Activated CD4-positive, CD25-positive, alpha-beta regulatory T cell treated with anti-CD3 and anti-CD28 coated beads, Interleukin-2, amount 50 U/mL, for 16 hours (primary cell): Measurements from ENCODE around the gene AP2A1.

Experiments
- DNase-seq: peaks from one replicate; pipeline ENCODE4 v3.0.0-alpha.2; 2020; ENCODE audit warnings: low read depth, low spot score

The AP2A1 gene

GRCh38 chr19:49838885-49839588, 72.2 kb downstream of the AP2A1 start:
- no peak for DNase-seq

- DNase-seq: no peak
Observed at GRCh38 chr19:49839713-49840112, 72.9 kb downstream of the AP2A1 start.

- DNase-seq: no peak
Observed at GRCh38 chr19:49840321-49840720, 73.5 kb downstream of the AP2A1 start.

GRCh38 chr19:49840736-49841249, 74.0 kb downstream of the AP2A1 start:
- no peak for DNase-seq

- no peak for DNase-seq
Observed at GRCh38 chr19:49843265-49843664, 76.5 kb downstream of the AP2A1 start.

GRCh38 chr19:49844138-49845095, 77.6 kb downstream of the AP2A1 start:
- DNase-seq: no peak

GRCh38 chr19:49845414-49845813, 78.6 kb downstream of the AP2A1 start:
- DNase-seq: no peak

- DNase-seq: no peak
Observed at GRCh38 chr19:49846408-49846807, 79.6 kb downstream of the AP2A1 start.

GRCh38 chr19:49847731-49848696, 81.2 kb downstream of the AP2A1 start:
- no peak for DNase-seq

- DNase-seq: no peak
Observed at GRCh38 chr19:49848938-49849337, 82.1 kb downstream of the AP2A1 start.

- DNase-seq: no peak
Observed at GRCh38 chr19:49849433-49850220, 82.8 kb downstream of the AP2A1 start.

- no peak for DNase-seq
Observed at GRCh38 chr19:49850221-49850486, 83.4 kb downstream of the AP2A1 start.

- peak; percentile 69 for DNase-seq
Observed at GRCh38 chr19:49850487-49851342, 83.9 kb downstream of the AP2A1 start, which contains the start of gene PTOV1. Gene PTOV1, plus strand, starts transcription at chr19:49851159.

- DNase-seq: no peak
Observed at GRCh38 chr19:49851456-49852259, 84.9 kb downstream of the AP2A1 start.

GRCh38 chr19:49852631-49853126, 85.9 kb downstream of the AP2A1 start:
- no peak for DNase-seq

- no peak for DNase-seq
Observed at GRCh38 chr19:49853852-49854377, 87.1 kb downstream of the AP2A1 start.

GRCh38 chr19:49854378-49855263, 87.8 kb downstream of the AP2A1 start:
- no peak for DNase-seq
